ENCODE measurements around the gene CD300E.

The CD300E gene

DNA sequence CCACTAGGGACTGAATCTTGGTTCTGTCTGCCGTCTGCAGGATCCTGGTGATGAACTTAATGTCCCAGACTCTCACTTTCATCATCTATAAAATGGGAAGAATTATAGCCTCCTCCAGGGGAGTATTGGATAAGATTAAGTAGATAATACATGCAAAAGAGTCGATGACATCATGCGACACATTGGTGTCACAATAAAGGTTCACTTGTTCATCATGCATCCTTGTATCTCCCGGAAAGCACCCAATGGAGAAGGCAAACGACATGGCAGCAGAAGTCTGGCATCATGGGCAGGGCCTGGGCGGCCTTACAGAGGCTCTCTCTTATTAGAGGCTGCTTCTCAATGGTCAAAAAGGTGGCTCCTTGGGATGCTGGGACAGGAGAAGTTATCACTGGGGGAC is 35.1 kb upstream of the CD300E start:
- DNase-seq (ENCODE audit: low spot score) (no peak), ATAC-seq (ENCODE audit: low read depth) (no peak)
- H3K27me3 ChIP-seq (ENCODE audit: insufficient read depth, poor library complexity, severe bottlenecking) = peaks cover 21% of the 10 kb centered on the region

DNA sequence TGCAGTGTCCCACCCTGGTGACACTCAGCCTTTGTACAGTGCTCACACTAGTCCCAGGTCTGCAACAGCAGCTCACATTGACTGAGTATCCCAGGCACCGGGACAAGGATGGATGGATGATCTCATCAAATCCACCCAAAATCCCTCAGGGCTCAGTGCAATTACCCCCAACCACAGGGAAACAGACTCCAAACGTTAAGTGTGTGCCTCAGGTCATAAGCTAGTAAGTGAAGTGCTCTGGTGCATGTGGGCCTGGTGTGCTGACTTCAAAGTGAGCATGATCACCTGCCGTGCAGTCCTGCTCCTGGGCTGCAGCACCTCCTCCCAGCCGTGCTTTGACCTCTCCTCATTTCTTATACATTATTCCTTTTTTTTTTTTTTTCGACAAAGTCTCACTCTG is 31.2 kb upstream of the CD300E start:
- ATAC-seq (ENCODE audit: low read depth) (no peak), DNase-seq (ENCODE audit: low spot score) (no peak)
- Histone ChIP-seq H3K9me3 (ENCODE audit: severe bottlenecking) (no peaks in the 10 kb centered on the region), H3K36me3 (ENCODE audit: low read depth) (no peaks in the 10 kb centered on the region), H3K27me3 (ENCODE audit: insufficient read depth, poor library complexity, severe bottlenecking) (peaks cover 34% of the 10 kb centered on the region), H3K4me1 (ENCODE audit: insufficient read depth, poor library complexity, severe bottlenecking) (no peaks in the 10 kb centered on the region), H3K27ac (ENCODE audit: poor library complexity, severe bottlenecking) (no peak overlapping the region), H3K4me3 (ENCODE audit: severe bottlenecking) (no peak overlapping the region)
- TF ChIP-seq, protein P1, sequence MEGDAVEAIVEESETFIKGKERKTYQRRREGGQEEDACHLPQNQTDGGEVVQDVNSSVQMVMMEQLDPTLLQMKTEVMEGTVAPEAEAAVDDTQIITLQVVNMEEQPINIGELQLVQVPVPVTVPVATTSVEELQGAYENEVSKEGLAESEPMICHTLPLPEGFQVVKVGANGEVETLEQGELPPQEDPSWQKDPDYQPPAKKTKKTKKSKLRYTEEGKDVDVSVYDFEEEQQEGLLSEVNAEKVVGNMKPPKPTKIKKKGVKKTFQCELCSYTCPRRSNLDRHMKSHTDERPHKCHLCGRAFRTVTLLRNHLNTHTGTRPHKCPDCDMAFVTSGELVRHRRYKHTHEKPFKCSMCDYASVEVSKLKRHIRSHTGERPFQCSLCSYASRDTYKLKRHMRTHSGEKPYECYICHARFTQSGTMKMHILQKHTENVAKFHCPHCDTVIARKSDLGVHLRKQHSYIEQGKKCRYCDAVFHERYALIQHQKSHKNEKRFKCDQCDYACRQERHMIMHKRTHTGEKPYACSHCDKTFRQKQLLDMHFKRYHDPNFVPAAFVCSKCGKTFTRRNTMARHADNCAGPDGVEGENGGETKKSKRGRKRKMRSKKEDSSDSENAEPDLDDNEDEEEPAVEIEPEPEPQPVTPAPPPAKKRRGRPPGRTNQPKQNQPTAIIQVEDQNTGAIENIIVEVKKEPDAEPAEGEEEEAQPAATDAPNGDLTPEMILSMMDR (IDR thresholded peaks at IDR 0.05; ENCODE audit: poor library complexity, severe bottlenecking) = no peak

More for the DNA sequence above, 35.1 kb upstream of the CD300E start:
- H3K4me3 ChIP-seq (ENCODE audit: severe bottlenecking) = no peak overlapping the region
- H3K4me1 ChIP-seq (ENCODE audit: insufficient read depth, poor library complexity, severe bottlenecking) = no peaks in the 10 kb centered on the region
- TF ChIP-seq, protein P1 (IDR thresholded peaks at IDR 0.05; ENCODE audit: poor library complexity, severe bottlenecking) = no peak
- H3K36me3 ChIP-seq (ENCODE audit: low read depth) = no peaks in the 10 kb centered on the region
- no peaks in the 10 kb centered on the region for H3K9me3 ChIP-seq (ENCODE audit: severe bottlenecking)
- H3K27ac ChIP-seq (ENCODE audit: poor library complexity, severe bottlenecking) = no peak overlapping the region

DNA sequence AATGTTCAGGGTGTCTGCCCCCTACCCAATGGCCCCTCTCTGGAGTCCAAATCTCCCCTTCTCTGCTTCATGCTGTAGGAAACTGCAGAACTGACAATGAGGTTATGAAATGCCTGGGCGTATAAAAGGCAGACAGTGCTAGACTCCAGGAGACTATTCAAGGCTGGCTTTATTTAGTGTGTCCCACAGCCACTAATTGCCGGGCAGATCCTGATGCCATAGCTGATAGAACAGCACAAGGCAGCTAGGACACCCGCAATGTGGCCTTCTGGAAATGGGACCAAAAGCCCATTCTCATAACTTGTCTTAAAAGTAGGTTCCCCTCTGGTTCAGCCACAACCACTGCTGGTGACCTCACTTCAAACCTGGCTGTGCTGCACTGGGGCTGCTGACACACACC is 28.5 kb upstream of the CD300E start:
- TF ChIP-seq, protein P1 (IDR thresholded peaks at IDR 0.05; ENCODE audit: poor library complexity, severe bottlenecking) = no peak
- Histone ChIP-seq H3K27ac (ENCODE audit: poor library complexity, severe bottlenecking) (no peak overlapping the region), H3K27me3 (ENCODE audit: insufficient read depth, poor library complexity, severe bottlenecking) (peaks cover 47% of the 10 kb centered on the region), H3K4me1 (ENCODE audit: insufficient read depth, poor library complexity, severe bottlenecking) (no peaks in the 10 kb centered on the region), H3K36me3 (ENCODE audit: low read depth) (no peaks in the 10 kb centered on the region), H3K4me3 (ENCODE audit: severe bottlenecking) (no peak overlapping the region), H3K9me3 (ENCODE audit: severe bottlenecking) (no peaks in the 10 kb centered on the region)
- DNase-seq (ENCODE audit: low spot score) = no peak
- no peak for ATAC-seq (ENCODE audit: low read depth)

DNA sequence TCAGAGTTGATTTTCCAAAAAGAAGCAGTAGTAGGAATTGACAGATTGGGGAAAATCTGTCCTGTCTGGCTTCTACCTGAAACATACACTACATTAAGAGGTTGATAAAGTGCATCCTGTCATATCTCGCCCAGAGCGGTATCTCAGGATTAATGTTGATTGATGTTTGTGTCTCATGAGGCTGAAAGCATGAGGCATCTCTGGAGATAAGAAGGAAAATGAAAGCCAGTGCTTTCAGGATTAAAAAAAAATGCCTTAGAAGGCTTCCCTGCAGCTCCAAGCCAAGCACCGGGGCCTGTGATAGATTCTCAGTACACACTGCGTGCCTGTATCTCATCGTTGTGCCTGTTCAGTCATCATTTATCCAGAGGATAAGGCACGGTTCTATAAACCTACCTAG is 26.4 kb upstream of the CD300E start:
- TF ChIP-seq, protein P1 (IDR thresholded peaks at IDR 0.05; ENCODE audit: poor library complexity, severe bottlenecking) = no peak
- DNase-seq (ENCODE audit: low spot score) = no peak
- peaks cover 54% of the 10 kb centered on the region for H3K27me3 ChIP-seq (ENCODE audit: insufficient read depth, poor library complexity, severe bottlenecking)
- H3K9me3 ChIP-seq (ENCODE audit: severe bottlenecking) = no peaks in the 10 kb centered on the region
- no peaks in the 10 kb centered on the region for H3K36me3 ChIP-seq (ENCODE audit: low read depth)
- ATAC-seq (ENCODE audit: low read depth) = no peak
- H3K4me1 ChIP-seq (ENCODE audit: insufficient read depth, poor library complexity, severe bottlenecking) = no peaks in the 10 kb centered on the region
- H3K27ac ChIP-seq (ENCODE audit: poor library complexity, severe bottlenecking) = no peak overlapping the region
- H3K4me3 ChIP-seq (ENCODE audit: severe bottlenecking) = no peak overlapping the region

DNA sequence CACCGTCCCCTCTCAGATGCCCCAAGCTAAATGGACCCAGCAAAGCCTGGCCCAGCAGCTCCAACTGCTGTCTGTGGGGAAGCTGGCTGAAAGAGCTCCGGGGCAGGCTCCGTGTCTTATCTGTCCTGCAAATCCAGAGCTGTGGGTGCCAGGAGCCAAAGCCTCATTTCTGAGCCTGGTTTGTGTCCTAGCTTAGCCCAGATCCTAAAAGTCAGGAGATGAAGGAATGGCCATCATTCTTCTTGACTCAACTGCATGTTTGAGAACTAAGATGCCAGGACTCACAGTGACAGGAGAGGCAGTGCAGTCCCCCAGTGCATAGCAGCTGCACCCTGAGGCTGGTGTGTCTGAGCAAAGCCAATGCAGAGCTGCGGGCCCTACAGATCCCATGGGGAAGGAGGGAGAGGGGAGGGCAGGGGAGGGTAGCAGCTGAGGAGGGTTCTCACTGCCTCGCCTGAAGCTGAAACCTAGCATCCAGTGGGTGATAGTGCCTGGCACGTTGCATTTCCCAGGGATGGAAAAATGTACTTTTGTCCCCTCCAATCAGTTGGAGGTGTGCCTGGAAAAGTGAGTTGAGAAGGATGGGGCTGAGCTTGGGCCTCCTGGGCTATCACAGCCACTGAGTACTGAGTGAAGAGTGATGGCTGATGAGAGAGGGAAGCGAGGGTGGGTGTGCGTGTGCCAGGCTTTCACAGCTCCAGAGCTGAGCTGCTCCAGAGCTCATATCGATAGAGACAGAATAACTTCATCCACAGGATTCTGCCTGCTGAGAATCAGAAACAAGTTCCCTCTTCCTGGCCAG is 24.5 kb upstream of the CD300E start:
- TF ChIP-seq, protein P1 (IDR thresholded peaks at IDR 0.05; ENCODE audit: poor library complexity, severe bottlenecking) = no peak
- H3K4me1 ChIP-seq (ENCODE audit: insufficient read depth, poor library complexity, severe bottlenecking) = no peaks in the 10 kb centered on the region
- no peaks in the 10 kb centered on the region for H3K9me3 ChIP-seq (ENCODE audit: severe bottlenecking)
- H3K4me3 ChIP-seq (ENCODE audit: severe bottlenecking) = no peak overlapping the region
- no peak for DNase-seq (ENCODE audit: low spot score)
- ATAC-seq (ENCODE audit: low read depth) = no peak
- no peaks in the 10 kb centered on the region for H3K36me3 ChIP-seq (ENCODE audit: low read depth)
- H3K27ac ChIP-seq (ENCODE audit: poor library complexity, severe bottlenecking) = no peak overlapping the region
- peaks cover 64% of the 10 kb centered on the region for H3K27me3 ChIP-seq (ENCODE audit: insufficient read depth, poor library complexity, severe bottlenecking)

Measured in RWPE2 (cell line).